HG03159 (cell line): ENCODE measurements around the gene SBNO1.
A peak's percentile ranks its signal among the peaks of the same experiment; 100 is the strongest.
"Not testable (repeated sequence)": the region's sequence is repeated elsewhere in the genome, so short reads cannot be mapped to it uniquely, and the experiment has no call there.

Source experiments
- ATAC-seq: cut with Tn5 transposase; IDR thresholded peaks from one replicate; pipeline ENCODE4 v1.9.1; 2021; ENCODE audit warnings: mild to moderate bottlenecking, moderate library complexity; ENCODE audit not compliant: unreplicated experiment

SBNO1 gene

DNA sequence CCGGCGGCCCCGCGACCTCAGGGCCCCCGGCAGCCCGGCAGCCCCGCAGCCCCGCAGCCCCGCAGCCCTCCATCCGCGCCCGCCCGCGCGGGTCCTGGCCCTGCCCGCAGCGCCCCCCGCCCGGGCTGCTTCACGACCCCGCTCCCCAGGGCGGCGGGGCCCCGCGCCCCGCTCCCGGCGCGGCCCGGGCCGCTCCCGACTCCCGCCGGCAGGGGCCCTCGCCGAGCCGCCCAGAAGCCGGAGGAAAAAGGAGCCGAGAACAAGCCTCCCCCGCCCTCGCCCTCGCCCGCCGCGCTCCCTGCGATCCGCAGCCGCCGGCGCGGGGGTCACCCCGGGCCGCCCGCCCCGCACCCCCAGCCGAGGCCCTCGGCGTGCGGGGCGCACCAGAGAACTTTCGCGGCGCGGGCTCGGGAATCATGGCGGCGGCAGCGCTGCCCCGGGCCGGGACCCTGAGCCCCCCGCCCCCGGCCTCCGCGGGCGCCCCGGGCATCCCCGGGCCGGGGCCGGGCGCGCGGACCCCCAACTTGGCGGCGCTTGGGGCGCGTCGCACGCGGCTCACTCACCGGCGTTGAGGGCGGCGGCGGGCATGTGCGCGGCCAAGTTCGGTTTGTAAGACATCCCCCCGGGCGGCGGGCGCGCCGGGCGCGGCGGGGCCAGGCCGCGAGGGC lies 93.5 kb downstream of the SBNO1 start:
- peak; percentile 62 for ATAC-seq

DNA sequence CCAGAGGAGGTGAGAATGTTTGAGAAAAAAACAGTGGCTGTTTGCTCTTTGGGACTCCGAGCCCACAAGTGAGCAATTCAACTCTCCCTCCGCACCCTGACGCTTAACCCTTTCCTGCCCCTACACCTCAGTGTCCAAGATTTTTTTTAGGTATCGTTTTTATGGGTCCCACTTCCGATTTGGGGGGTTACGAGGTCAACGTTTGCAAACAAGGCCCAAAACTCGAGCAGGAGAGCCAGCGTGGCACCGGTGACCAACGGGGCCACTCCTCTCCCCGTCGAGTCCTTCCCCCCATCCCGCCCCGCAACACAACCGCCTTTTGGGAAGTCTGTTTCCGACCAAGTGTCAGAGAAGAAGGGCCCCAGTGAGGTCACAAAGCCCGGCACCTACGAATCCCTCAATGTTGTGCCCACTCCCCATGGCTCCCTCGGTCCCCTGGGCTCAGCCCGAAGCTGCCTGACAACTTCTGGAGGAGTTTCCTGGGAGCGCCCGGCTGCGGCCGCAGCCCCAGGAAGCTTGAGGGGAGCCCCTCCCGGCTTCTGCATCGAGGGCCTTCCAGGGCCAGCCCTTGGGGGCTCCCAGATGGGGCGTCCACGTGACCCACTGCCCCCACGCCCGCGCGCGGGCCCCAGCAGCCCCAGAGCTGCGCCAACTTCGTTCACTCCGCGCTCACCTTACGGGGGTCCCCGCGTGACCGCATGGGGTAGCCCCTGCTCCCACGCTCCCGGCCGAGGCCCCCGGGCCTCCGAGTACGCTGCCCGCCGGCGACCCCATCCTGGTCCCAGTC lies 94.2 kb downstream of the SBNO1 start:
- ATAC-seq: no peak

DNA sequence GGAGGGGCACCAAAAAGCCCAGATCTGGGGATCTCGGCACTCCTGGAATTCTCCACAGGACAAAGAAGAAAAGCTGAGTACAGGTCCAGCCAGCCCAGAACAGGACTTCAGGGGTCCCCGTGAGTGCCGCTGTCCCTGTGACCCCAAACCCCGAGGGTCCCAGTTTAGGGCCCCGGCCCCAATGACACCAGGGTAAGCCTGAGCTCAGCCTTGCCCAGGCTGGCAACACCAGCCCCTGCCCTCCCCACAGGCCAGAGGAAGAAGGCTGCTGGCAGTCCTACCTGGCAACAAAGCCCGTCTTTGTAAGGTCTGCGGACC lies 94.8 kb downstream of the SBNO1 start:
- no peak for ATAC-seq

DNA sequence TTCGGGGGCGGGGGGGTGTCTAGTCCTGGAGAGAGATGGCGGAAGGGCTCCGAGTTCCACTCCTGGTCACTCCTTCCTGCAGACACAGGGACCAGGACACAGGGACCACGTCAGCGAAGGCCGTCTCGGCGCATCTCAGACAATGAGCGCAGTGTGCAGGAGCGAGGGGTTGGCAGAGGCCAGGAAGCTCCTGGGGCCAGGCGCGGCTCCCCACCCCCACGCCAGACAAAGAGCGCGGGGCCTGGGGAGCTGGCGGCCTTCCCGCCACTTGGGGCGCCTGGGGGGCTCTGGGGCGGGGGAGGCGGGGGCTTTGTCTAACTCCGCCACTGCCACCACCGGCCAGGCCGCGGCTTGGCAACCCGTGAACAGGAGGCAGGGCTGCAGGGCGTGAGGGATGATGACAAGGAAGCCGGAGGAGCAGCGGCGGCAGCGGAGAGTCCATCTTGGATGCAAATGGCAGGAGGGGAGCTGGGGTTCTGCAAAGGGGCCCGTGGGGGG lies 95.2 kb downstream of the SBNO1 start:
- no peak for ATAC-seq

DNA sequence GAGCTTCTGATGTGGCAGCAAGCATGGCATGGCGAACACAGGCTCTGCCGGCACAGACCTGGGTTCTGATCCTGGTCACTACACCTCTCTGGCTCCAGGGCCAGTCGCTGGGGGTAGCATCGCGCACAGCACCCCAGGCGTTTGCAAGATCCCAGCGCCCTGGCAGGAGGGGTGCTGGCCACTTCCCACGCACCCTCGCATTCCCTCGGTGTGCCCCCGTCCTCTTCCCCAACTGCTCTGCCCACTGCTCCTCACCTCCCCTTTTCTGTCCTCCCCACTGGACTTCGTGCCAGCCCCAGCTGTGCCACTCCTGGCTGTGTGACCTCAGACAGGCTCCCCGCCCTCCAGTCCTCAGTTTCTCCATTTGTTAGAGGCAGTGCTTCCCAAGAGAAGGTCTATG lies 95.8 kb downstream of the SBNO1 start:
- ATAC-seq: no peak

DNA sequence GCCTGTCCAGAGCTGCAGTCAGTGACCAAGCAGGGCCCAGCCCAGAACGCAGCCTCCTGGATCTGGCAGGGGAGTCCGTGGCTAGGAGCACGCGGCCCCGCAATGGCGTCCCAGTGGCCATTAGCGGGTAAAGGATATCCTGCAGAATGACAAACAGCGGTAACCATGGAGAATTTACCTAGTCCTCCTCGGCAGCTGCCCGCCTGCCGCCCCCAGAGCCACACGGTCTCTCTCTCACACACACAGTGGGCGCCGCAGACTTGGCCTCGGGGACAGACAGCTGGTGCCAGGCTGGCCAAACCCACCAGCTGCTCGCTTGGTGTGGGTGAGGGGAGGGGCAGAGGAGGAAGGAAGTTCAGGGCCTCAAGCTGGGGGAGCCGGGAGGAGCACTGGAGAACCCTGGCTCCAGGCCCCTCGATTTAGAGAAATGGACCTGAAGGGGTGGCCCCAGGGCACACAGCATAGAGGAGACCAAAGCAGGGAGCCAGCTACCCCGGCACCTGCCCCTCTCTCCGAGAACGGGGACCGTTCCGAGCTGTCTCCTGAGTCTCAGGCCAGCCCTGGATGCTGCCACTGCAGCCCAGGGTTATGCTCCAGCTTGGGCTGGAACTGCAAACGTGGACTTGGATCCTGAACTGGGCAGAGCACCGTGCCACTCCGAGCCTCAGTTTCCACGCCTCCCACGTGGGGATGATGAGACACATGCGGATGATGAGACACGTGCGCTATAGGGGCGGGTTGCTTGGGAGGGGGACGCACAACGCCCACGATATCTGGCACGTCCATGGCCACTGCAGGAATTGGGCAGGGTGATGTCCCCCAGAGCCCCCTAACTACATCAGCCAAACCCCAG lies 96.4 kb downstream of the SBNO1 start:
- ATAC-seq: no peak

DNA sequence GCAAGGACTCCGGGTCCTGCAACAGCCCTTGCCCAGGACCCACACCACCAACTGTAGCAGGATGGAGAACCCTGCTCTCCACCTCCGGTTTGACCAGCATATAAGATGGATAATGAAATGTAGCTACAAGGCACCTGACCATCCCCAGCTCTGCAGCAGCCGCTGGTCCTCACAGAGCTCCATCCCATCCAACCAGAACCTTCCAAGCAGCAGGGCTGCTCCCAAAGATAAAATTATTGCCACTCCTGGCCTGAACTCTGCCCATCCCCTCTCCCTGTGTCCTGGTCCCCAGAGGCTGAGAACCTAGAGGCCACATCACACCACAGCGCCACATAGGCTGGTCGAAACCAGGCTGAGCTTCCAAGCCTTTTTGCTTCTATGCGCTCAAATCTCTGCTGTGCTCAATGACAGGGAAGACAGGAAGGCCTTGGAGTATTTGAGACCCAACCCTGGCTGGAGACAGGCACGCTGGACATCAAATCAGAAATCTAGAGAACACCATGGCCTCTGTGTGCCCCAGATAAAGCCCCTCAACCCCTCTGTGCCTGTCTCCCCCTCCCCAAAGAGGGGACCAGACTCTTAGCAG lies 97.2 kb downstream of the SBNO1 start:
- ATAC-seq: no peak

DNA sequence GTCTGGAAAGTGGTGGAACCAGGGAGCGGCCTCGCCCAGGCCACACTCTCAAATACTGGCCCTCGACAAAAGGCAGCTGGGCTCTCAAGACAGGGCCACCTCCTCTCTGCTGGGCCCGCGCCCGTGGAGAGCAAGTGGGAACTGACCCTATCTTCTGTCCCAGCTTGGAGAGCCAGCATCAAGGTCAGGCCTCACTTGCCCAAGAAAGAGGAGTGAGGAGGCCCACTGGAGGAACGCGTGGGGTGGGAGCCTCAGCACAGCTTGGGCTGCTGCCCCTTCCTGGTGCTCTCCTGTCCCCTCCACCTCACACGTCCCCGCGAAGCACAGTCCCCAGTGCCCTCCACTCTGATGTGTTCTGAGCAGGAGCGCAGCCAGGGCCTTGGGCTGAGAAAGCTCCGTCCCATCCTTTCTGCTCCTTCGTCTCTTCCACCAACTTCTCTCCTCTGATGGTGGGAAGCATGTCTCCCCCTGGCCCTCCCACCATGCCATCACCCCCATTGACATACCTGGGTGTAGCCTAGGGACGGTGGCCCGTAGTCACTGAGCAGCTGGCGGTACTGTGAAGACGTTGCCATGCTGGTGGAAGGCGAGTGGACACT lies 97.9 kb downstream of the SBNO1 start:
- ATAC-seq: no peak

DNA sequence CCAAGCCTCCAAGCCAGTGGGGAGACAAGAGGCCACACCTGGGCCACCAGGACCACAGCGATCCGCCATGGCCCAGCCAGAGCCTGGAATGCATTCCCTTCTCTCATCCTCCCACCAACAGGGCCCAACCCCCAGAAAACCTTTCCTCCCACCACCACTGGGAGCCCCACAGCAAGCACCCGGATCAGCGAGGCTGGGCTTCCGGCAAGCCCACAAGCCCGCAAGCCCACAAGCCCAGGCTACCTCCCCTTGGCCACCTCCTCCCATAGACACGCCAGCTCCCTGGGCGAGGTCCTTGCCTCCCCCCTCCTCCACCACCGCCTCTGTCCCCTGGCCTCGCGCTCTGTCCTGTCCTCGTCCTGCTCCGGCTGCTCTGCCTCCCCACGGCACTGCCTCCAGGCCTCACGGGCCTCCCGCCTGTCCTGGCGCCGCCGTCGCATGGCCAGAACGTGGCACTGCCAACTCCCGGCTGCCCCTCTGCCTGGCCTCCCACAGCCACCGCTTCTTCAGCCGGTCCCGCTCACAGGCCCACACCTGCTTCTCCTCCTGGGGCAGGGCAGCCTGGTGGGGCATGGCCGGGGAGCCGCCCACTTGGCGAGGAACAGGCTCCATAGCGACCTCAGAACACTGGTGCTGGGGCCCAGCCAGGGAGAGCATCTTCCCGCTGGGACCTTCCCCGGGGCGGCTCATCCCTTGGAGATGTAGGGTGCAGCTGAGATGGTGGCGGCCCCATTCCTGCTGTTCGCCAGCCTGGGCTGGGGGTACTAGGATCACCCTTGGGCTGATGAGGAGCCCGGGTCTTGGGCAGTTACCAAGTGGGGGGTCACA lies 98.6 kb downstream of the SBNO1 start:
- ATAC-seq: no peak

DNA sequence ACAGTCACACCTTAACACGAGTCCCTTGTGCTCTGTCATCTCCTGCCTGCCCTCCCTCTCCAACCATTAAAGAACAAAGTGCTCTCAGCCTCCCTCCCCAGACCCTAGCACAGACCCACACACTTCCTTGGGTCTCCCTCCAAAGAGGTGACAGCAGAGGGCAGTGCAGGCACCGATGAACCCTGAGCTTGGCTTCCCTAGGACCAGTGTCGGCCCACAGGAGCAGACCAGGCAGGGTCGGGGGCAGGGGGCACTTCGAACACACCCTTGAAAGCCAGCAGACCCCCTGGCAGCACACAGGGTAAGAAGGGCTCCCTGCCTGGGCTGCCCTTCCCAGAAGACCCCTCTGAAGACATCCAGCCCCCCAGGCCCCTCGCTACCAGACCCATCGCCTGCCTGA lies 100.0 kb downstream of the SBNO1 start:
- ATAC-seq: no peak

DNA sequence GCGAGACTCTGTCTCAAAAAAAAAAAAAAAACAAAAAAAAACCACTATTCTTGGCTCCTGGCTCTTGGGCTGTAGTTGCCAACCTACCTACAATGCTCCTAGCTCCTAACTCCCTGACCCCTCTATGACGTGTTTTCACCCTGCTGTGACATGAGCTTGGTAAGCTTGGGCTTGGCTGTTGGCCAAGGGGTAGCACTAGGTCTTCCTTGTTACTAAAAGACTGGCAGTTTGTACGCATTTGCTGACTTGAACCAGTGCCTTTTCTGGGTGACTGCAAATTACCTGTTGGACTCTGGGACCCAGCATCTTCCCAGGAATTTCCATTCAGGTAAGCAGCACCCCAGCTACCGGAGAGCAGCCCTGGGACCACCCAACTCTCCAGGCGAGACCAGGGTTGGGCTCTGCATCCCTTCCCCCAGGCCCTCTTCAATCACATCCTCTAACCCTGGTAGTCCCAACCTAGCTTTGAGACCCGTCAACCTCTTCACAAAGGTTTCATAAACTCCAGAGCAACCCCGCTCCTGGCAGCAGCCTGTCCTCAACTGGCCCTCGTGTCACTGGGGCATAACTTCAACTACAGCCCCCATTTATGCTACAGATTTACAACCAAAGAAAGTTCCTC lies 101.3 kb downstream of the SBNO1 start:
- ATAC-seq: no peak

DNA sequence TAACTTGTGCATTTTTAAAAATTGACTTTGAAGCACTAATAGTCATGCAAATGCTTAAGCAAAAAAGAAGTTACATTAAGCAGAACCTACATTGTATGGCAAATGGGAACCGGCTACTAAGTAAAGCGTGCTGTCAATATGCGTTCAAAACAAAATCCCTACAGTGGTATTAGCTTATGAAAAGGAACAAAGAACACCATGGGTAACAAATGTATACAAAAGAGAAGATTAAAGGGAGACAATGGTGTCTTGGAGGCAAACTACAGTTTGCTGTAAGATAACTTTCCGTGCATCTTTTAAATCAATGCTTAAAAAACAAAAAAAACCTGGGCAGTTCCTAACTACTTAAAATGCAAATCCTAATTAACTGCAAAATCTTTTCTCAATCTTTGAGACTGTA lies 103.5 kb downstream of the SBNO1 start:
- ATAC-seq: no peak

DNA sequence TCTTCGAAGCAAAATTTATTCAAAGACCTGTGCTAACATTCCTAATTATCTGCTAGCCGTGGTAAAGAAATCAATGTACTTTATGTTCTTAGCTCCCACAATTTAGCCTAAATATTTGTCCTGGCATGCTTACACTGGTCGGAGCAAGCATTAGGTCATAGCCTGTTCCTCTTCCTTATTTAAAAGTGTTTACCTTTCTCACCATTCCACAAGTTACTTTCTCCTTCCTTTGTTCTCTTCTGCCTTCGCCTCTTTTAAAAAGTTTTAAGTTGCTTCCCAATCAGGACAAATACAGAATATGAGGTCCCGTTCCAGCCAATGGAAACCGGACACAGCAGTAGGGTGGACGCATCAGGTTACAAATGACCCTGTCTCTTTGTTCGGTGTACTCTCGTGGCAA lies 104.6 kb downstream of the SBNO1 start:
- no peak for ATAC-seq

DNA sequence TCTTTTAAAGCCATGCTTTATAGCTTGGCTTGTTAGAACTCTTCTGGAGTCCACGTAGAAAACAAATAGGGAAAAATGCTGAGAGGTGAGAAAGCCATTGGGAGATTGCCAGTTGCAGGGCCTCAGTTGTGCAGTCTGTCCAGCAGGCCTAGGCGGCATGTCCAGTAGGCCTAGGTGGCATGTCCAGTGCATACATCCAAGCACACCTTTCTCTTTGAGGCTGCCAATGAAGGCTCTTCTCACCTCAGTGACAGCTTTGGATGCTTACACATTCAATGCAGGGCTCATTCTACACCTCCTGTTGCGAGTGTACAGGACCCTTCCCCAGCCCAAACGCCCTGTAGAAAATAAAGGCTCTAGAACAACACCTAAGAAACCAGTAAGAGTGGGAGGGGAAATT lies 106.1 kb downstream of the SBNO1 start:
- no peak for ATAC-seq

DNA sequence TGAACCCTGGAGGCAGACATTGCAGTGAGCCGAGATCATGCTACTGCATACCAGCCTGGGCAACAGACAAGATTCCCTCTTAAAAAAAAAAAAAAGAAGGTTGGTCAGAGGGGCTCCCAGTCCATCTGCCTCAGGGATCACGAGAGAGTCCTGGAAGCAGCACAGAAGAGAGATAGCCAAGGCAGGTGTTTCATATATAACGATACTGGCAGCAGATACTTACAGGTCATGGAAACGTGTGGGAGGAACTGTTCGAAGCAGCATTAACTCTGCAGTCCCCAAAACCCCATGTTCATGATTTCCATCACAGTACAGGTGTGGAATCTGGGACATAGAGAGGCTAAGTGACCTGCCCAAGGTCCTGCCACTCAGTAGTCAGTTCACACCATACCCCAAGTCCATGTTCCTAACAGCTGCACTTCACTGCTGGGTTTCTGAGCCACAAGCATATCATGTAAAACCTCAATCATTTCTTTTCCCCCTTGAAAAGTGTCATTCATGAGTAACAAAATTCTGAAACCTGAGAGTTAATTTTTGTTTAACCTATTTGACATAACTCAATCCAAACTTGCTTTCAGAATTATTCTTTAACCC lies 109.7 kb downstream of the SBNO1 start:
- ATAC-seq: no peak

DNA sequence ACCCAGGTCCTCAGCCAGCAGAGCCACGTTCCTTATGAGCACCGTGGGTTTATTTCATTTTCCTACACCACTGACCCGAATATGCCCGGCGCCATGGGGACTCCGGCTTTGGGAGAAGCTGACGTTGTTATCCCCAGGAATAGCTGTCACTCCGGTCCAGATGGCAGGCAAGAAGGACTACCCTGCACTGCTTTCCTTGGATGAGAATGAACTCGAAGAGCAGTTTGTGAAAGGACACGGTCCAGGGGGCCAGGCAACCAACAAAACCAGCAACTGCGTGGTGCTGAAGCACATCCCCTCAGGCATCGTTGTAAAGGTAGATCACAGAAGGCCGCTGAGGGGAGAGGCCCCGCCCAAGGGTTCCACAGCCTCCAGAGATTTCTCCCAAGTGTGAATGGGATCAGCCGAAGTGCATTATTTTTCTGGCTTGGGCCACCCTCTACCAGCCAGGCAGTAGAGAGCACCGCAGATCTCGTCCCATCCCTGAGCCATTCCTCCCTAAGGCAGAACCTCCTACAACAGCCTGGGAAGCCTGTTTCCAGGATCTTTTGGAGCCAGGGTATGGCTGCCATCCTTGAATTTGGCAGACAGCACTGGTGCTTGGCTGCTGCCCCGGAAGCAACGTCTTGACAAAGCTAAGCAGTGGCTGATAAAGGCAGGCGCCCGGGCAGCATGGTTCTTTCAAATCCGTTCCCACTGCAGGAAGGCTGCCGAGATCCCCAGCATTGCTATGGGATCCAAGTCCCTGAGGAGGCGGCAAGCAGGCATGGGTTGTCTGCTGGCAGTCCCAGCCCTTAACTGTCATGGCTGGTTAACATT lies 110.8 kb downstream of the SBNO1 start:
- ATAC-seq: no peak

DNA sequence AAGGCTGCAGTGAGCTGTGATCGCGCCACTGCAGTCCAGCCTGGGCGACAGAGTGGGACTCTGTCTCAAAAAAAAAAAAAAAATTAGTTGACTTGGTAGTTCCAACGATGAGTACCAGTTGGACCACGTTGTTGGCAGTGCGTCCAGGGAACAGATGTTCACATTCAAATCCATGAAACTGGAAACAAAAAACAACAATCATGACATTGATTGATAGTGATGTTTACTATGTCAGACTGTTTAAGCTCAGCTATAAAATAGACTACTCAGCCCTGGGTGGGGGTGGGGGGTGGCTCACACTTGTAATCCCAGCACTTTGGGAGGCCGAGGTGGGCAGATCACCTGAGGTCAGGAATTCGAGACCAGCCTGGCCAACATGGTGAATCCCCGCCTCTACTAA lies 112.3 kb downstream of the SBNO1 start:
- not testable (repeated sequence) for ATAC-seq

DNA sequence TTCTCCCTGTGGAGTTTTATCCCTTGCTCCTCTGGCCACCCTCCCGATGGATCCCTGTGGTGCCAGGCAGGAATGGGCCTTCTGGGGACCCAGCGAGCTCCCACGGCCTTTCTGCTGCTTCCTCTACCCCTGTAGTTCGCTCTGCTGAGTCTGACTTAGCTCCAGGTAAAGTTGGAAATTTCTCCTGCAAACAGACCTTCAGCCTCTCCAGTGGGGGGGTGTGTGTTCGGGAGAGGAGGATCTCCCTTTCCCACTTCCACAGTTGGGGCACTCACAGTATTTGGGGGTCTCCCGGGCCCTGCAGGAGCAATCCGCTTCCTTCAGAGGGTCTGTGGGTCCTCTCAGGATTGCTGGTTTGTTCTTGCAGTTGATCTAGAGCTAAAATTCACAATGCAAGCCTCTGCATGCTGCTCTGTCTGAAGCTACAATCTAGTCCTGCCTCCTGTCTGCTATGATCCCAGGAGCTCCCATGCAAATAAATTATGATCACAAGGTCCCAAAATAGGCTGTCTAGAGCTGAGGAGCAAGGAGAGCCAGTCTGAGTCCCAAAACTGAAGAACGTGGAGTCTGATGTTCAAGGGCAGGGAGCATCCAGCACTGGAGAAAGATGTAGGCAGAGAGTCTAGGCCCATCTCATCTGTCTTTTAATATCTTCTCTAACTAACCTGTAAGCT lies 113.1 kb downstream of the SBNO1 start:
- no peak for ATAC-seq
